A172 (cell line): ENCODE results near the gene HTR3E. TPM values are rescaled to one million over a fixed set of nuclear protein-coding genes. Genes with fewer than 3 reads are reported as not detected.
"Not testable (repeated sequence)": the region's sequence is repeated elsewhere in the genome, so short reads cannot be mapped to it uniquely, and the experiment has no call there.

Experiments
- DNase-seq: peaks from one replicate; pipeline ENCODE4 v3.0.0-alpha.2; 2015; ENCODE audit warnings: low spot score
- total RNA-seq: library from RNA; depleted of rRNA; stranded (reverse); fragments of >200 nt; shearing (Covaris generic); gene quantifications from 2 replicates; pipeline ENCODE4 v1.2.3, GENCODE V29; 2014; rRNA removed

Gene HTR3E
- total RNA-seq: not detected in 2 replicates

- no peak for DNase-seq
Observed at GRCh38 chr3:184096811-184097383, at the start of gene HTR3E. HTR3E (plus strand) TSS chr3:184097064; CDS start chr3:184097530, 466 bp downstream.

GRCh38 chr3:184050217-184050847 lies 46.5 kb upstream of the HTR3E start:
- no peak for DNase-seq

- DNase-seq: no peak
Observed at GRCh38 chr3:184052767-184053166, 44.1 kb upstream of the HTR3E start, which contains the start of gene HTR3C. HTR3C (plus strand) TSS chr3:184053047; CDS start chr3:184053081, 34 bp downstream.

- no peak for DNase-seq
Observed at GRCh38 chr3:184058029-184058428, 38.8 kb upstream of the HTR3E start.

GRCh38 chr3:184059424-184059823 lies 37.4 kb upstream of the HTR3E start:
- DNase-seq: no peak

- DNase-seq: no peak
Observed at GRCh38 chr3:184062637-184063036, 34.2 kb upstream of the HTR3E start.

GRCh38 chr3:184066211-184066610 lies 30.7 kb upstream of the HTR3E start:
- DNase-seq: no peak

- no peak for DNase-seq
Observed at GRCh38 chr3:184067573-184068055, 29.2 kb upstream of the HTR3E start.

- no peak for DNase-seq
Observed at GRCh38 chr3:184068344-184068743, 28.5 kb upstream of the HTR3E start.

GRCh38 chr3:184071142-184071541 lies 25.7 kb upstream of the HTR3E start:
- not testable (repeated sequence) for DNase-seq

GRCh38 chr3:184073621-184074020 lies 23.2 kb upstream of the HTR3E start:
- DNase-seq: no peak

- no peak for DNase-seq
Observed at GRCh38 chr3:184075901-184076300, 21.0 kb upstream of the HTR3E start.

GRCh38 chr3:184077881-184078280 lies 19.0 kb upstream of the HTR3E start:
- DNase-seq: no peak

GRCh38 chr3:184078851-184079250 lies 18.0 kb upstream of the HTR3E start:
- no peak for DNase-seq

- no peak for DNase-seq
Observed at GRCh38 chr3:184081116-184081830, 15.6 kb upstream of the HTR3E start.

- no peak for DNase-seq
Observed at GRCh38 chr3:184082034-184082433, 14.8 kb upstream of the HTR3E start.

GRCh38 chr3:184082465-184082864 lies 14.4 kb upstream of the HTR3E start:
- no peak for DNase-seq

GRCh38 chr3:184085389-184085852 lies 11.4 kb upstream of the HTR3E start:
- peak; percentile 70 for DNase-seq

- DNase-seq: peak; percentile 10
Observed at GRCh38 chr3:184092199-184092598, 4.7 kb upstream of the HTR3E start.

GRCh38 chr3:184097556-184097955 lies 692 bp downstream of the HTR3E start:
- DNase-seq: no peak

- DNase-seq: no peak
Observed at GRCh38 chr3:184099806-184100686, 3.2 kb downstream of the HTR3E start.

GRCh38 chr3:184110316-184110725 lies 13.5 kb downstream of the HTR3E start:
- DNase-seq: peak; percentile 77
